Osteoblast (primary cell): ENCODE results near the gene ELF2. TPM values are rescaled to one million over a fixed set of nuclear protein-coding genes. Genes with fewer than 3 reads are reported as not detected.

ENCODE experiments used
- DNase-seq: peaks from one replicate; pipeline ENCODE4 v3.0.0; 2011; ENCODE audit warnings: low spot score, mixed read lengths; ENCODE audit not compliant: insufficient read length; ENCODE audit errors: missing footprints
- H2AFZ ChIP-seq: 2 replicates; pipeline ENCODE4 v1.6.0; 2011; ENCODE audit warnings: mild to moderate bottlenecking, low read length
- H3K27ac ChIP-seq: 2 replicates; pipeline ENCODE4 v1.5.1; 2011; ENCODE audit warnings: mild to moderate bottlenecking, low read depth, low read length, moderate library complexity
- H3K27me3 ChIP-seq: 2 replicates; pipeline ENCODE4 v1.6.0; 2012; ENCODE audit warnings: mild to moderate bottlenecking, control low read depth, inconsistent platforms, low read length, moderate library complexity; ENCODE audit not compliant: insufficient read depth
- H3K36me3 ChIP-seq: 2 replicates; pipeline ENCODE4 v1.5.1; 2011; ENCODE audit warnings: mild to moderate bottlenecking, low read length, control low read depth, moderate library complexity; ENCODE audit not compliant: insufficient read depth
- H3K4me1 ChIP-seq: 2 replicates; pipeline ENCODE4 v1.5.1; 2011; ENCODE audit warnings: mild to moderate bottlenecking, low read length, control low read depth, moderate library complexity; ENCODE audit not compliant: insufficient read depth
- H3K4me2 ChIP-seq: 2 replicates; pipeline ENCODE4 v1.6.0; 2011; ENCODE audit warnings: mild to moderate bottlenecking, low read length; ENCODE audit not compliant: insufficient read depth
- H3K4me3 ChIP-seq: fragments of 200-600 bp; sonication (generic); 3 replicates; pipeline ENCODE4 v1.5.1; 2012; ENCODE audit warnings: mild to moderate bottlenecking, low read length, inconsistent platforms; ENCODE audit not compliant: insufficient read depth
- H3K79me2 ChIP-seq: 2 replicates; pipeline ENCODE4 v1.6.0; 2012; ENCODE audit warnings: mild to moderate bottlenecking, low read length, control low read depth, inconsistent platforms; ENCODE audit not compliant: insufficient read depth
- H3K9me3 ChIP-seq: 2 replicates; pipeline ENCODE4 v1.5.1; 2011; ENCODE audit warnings: low read depth, low read length, control low read depth
- H4K20me1 ChIP-seq: 2 replicates; pipeline ENCODE4 v1.6.0; 2012; ENCODE audit warnings: mild to moderate bottlenecking, low read length, control low read depth; ENCODE audit not compliant: insufficient read depth
- total RNA-seq: library from RNA; depleted of rRNA; stranded (reverse); fragments of >200 nt; gene quantifications from 2 replicates; pipeline ENCODE4 v1.2.3, GENCODE V29; 2012
- TF ChIP-seq, protein P1 (sequence below): IDR thresholded peaks from 2 replicates; pipeline ENCODE4 v1.5.1; 2011; ENCODE audit warnings: mild to moderate bottlenecking, low read depth, low read length, moderate library complexity; ENCODE audit errors: extremely low read depth

ELF2 gene
- total RNA-seq, 1 donor = 52.1 TPM

DNA sequence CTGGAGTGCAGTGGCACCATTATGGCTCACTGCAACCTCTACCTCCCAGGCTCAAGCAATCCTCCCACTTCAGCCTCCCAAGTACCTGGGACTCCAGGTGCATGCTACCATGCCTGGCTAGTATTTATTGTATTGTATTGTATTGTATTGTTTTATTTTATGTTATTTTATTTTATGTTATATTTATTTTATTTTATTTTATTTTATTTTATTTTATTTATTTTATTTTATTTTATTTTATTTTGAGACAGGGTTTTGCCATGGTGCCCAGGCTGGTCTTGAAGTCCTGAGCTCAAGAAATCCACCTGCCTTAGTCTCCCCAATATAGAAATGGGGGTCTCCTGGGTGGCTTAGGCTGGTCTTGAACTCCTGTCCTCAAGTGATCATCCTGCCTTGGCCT lies 42.6 kb downstream of the ELF2 start:
- Histone ChIP-seq H2AFZ (no peak overlapping the region), H3K4me2 (no peak overlapping the region), H3K4me1 (peaks cover under 1% of the 10 kb centered on the region), H3K4me3 (no peak overlapping the region), H3K27me3 (no peaks in the 10 kb centered on the region), H4K20me1 (no peaks in the 10 kb centered on the region), H3K27ac (no peak overlapping the region), H3K36me3 (no peaks in the 10 kb centered on the region), H3K79me2 (no peaks in the 10 kb centered on the region), H3K9me3 (no peaks in the 10 kb centered on the region)
- TF ChIP-seq, protein P1, sequence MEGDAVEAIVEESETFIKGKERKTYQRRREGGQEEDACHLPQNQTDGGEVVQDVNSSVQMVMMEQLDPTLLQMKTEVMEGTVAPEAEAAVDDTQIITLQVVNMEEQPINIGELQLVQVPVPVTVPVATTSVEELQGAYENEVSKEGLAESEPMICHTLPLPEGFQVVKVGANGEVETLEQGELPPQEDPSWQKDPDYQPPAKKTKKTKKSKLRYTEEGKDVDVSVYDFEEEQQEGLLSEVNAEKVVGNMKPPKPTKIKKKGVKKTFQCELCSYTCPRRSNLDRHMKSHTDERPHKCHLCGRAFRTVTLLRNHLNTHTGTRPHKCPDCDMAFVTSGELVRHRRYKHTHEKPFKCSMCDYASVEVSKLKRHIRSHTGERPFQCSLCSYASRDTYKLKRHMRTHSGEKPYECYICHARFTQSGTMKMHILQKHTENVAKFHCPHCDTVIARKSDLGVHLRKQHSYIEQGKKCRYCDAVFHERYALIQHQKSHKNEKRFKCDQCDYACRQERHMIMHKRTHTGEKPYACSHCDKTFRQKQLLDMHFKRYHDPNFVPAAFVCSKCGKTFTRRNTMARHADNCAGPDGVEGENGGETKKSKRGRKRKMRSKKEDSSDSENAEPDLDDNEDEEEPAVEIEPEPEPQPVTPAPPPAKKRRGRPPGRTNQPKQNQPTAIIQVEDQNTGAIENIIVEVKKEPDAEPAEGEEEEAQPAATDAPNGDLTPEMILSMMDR = no peak
- DNase-seq = no peak

DNA sequence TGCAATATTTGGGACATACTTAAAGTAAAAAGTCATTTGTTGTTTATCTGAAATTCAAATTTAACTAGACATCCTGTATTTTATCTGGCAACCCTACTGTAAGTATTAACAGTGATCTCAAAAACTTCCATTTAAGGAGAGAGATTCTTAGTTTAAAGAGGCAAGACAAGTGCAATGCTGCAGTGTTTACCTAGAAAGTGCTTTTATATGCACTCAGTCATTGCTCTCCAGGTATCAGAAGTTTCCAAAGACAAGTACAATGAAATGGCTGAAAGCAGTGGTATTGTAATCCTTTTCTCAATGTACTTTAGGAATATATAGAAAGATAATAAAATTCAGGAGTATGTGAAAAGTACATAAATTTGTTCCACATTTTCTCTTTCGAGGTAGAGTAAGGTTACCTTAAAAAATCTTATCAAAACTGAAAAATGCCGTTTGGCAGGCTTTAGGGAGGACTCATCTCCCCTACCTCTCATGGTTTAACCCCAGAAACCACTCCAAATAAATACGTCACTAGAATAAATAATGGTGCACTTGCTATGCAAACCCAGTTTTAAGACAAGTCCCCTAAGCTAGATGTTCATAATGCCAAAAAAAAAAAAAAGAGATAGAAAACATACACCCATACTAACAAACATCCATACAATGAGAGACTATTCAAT lies 45.7 kb downstream of the ELF2 start:
- no peak overlapping the region for H3K4me2 ChIP-seq
- H3K4me3 ChIP-seq = no peak overlapping the region
- no peaks in the 10 kb centered on the region for H3K27me3 ChIP-seq
- no peaks in the 10 kb centered on the region for H3K36me3 ChIP-seq
- H3K9me3 ChIP-seq = no peaks in the 10 kb centered on the region
- no peak overlapping the region for H3K27ac ChIP-seq
- no peaks in the 10 kb centered on the region for H3K79me2 ChIP-seq
- H4K20me1 ChIP-seq = no peaks in the 10 kb centered on the region
- peaks cover 4% of the 10 kb centered on the region for H3K4me1 ChIP-seq
- no peak for DNase-seq
- TF ChIP-seq, protein P1 = no peak
- H2AFZ ChIP-seq = no peak overlapping the region

- peaks cover 4% of the 10 kb centered on the region for H3K4me1 ChIP-seq
- no peak overlapping the region for H3K27ac ChIP-seq
- TF ChIP-seq, protein P1 = no peak
- no peaks in the 10 kb centered on the region for H3K79me2 ChIP-seq
- no peak overlapping the region for H3K4me2 ChIP-seq
- no peaks in the 10 kb centered on the region for H3K36me3 ChIP-seq
- H3K4me3 ChIP-seq = no peak overlapping the region
- DNase-seq = no peak
- H3K27me3 ChIP-seq = no peaks in the 10 kb centered on the region
- no peak overlapping the region for H2AFZ ChIP-seq
- no peaks in the 10 kb centered on the region for H4K20me1 ChIP-seq
- H3K9me3 ChIP-seq = no peaks in the 10 kb centered on the region
Measured at GRCh38 chr4:139129206-139129605, 47.8 kb downstream of the ELF2 start.

DNA sequence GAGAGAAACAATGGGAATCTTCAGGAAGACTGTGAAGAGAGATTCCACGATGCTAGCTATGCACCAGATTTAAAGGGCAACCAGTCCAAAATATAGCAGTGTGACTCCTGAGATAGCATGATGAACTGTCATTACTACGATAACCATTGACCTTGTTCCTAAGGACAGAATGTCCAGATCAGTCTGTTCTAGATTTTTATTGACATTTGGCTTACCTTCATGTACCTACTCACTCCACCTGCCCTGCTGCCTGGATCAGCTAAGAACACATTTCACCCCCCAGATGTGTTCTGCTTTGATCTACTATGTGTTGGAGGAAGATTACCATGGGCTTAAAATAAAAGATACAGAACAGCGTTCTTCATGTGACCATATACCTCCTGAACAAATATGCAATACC lies 50.1 kb downstream of the ELF2 start:
- TF ChIP-seq, protein P1 = no peak
- H4K20me1 ChIP-seq = no peaks in the 10 kb centered on the region
- peaks cover 4% of the 10 kb centered on the region for H3K4me1 ChIP-seq
- H2AFZ ChIP-seq = no peak overlapping the region
- H3K9me3 ChIP-seq = no peaks in the 10 kb centered on the region
- no peaks in the 10 kb centered on the region for H3K27me3 ChIP-seq
- no peaks in the 10 kb centered on the region for H3K79me2 ChIP-seq
- no peaks in the 10 kb centered on the region for H3K36me3 ChIP-seq
- no peak for DNase-seq
- H3K4me3 ChIP-seq = no peak overlapping the region
- H3K4me2 ChIP-seq = no peak overlapping the region
- no peak overlapping the region for H3K27ac ChIP-seq
